HFFc6 (cell line): ENCODE measurements around the gene SORD. TPM values are rescaled to one million over a fixed set of nuclear protein-coding genes. Genes with fewer than 3 reads are reported as not detected.
A peak's percentile ranks its signal among the peaks of the same experiment; 100 is the strongest.
"Not testable (repeated sequence)": the region's sequence is repeated elsewhere in the genome, so short reads cannot be mapped to it uniquely, and the experiment has no call there.

Experiments used
- DNase-seq: peaks from one replicate; pipeline ENCODE4 v3.0.0-alpha.2; 2018
- H3K27ac Mint-ChIP-seq: 2 replicates; pipeline ENCODE4 v1.8.0; 2020; ENCODE audit warnings: mild to moderate bottlenecking, mixed read lengths
- H3K27me3 Mint-ChIP-seq: 2 replicates; pipeline ENCODE4 v1.8.0; 2021; ENCODE audit warnings: mild to moderate bottlenecking, moderate library complexity, mixed read lengths; ENCODE audit not compliant: insufficient read depth
- H3K36me3 Mint-ChIP-seq: 2 replicates; pipeline ENCODE4 v1.8.0; 2021; ENCODE audit warnings: low read depth, mixed read lengths
- H3K4me1 Mint-ChIP-seq: 2 replicates; pipeline ENCODE4 v1.8.0; 2020; ENCODE audit warnings: low read depth, mixed read lengths
- H3K4me3 Mint-ChIP-seq: 2 replicates; pipeline ENCODE4 v1.8.0; 2020; ENCODE audit warnings: mild to moderate bottlenecking, moderate library complexity, mixed read lengths
- H3K9me3 Mint-ChIP-seq: 2 replicates; pipeline ENCODE4 v1.8.0; 2020; ENCODE audit warnings: mild to moderate bottlenecking, mixed read lengths
- long read RNA-seq: library from polyadenylated mRNA; unstranded; transcript quantifications from one replicate; pipeline ENCODE4 v2.0.0, GENCODE V29; 2019
- total RNA-seq, 6 experiments: library from RNA; stranded (reverse); fragmentation: NEBNext Ultra II Directional; extraction: Animal tissue kit (Norgen Biotek cat#: 25700); gene quantifications; 2 replicates in 1 of 6; 3 replicates in 5 of 6; pipeline ENCODE4 v1.2.3, GENCODE V29; 2021
- TF ChIP-seq, protein P1 (sequence below): fragments of 200-600 bp; sonication (generic); IDR thresholded peaks from 2 replicates; pipeline ENCODE4 v1.5.0; 2021; ENCODE audit warnings: antibody characterized with exemption, mild to moderate bottlenecking

Gene SORD
- 10 to 100 TPM; 13.7 to 19.0 (median 16.7) TPM for total RNA-seq
- long read RNA-seq, full-length matches to known transcripts: 20 of 22 reads
- long read RNA-seq, partial matches to known transcripts: 0 of 22 reads
- long read RNA-seq, other reads (novel, unspliced or antisense): 2 of 22 reads

- TF ChIP-seq, protein P1, sequence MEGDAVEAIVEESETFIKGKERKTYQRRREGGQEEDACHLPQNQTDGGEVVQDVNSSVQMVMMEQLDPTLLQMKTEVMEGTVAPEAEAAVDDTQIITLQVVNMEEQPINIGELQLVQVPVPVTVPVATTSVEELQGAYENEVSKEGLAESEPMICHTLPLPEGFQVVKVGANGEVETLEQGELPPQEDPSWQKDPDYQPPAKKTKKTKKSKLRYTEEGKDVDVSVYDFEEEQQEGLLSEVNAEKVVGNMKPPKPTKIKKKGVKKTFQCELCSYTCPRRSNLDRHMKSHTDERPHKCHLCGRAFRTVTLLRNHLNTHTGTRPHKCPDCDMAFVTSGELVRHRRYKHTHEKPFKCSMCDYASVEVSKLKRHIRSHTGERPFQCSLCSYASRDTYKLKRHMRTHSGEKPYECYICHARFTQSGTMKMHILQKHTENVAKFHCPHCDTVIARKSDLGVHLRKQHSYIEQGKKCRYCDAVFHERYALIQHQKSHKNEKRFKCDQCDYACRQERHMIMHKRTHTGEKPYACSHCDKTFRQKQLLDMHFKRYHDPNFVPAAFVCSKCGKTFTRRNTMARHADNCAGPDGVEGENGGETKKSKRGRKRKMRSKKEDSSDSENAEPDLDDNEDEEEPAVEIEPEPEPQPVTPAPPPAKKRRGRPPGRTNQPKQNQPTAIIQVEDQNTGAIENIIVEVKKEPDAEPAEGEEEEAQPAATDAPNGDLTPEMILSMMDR: no peak
- Mint-ChIP-seq H3K27me3 (peaks cover 21% of the 10 kb centered on the region), H3K9me3 (no peaks in the 10 kb centered on the region), H3K36me3 (no peaks in the 10 kb centered on the region), H3K4me3 (peak within 1 kb of the TSS; percentile 86), H3K4me1 (peaks cover 18% of the 10 kb centered on the region), H3K27ac (peak within 1 kb of the TSS; percentile 84)
- DNase-seq: peak; percentile 69
Measured at GRCh38 chr15:45022871-45023658, at the start of gene SORD. Gene SORD, plus strand, starts transcription at chr15:45023195. Its CDS starts 89 bp downstream, at chr15:45023284.

DNA sequence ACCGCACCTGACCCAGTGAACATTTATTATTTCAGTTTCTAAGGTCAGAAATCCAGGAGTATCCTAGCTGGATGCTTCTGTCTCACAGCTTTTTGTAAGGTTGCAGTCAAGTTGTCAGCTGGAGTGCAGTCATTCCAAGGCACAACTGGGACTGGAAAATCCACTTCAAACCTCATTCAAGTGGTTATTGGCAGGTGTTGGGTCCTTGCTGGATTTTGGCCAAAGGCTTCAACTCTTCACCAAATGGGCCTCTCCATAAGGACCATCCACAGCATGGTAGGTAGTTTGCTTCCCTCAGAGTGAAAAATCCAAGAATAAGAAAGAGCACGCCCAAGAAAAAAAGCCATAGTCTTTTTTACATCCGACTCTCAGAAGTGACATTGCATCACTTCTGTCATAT lies 46.8 kb upstream of the SORD start:
- H3K27me3 Mint-ChIP-seq, H3K4me1 Mint-ChIP-seq, H3K4me3 Mint-ChIP-seq, H3K9me3 Mint-ChIP-seq, DNase-seq, H3K36me3 Mint-ChIP-seq, H3K27ac Mint-ChIP-seq: not testable (repeated sequence)

GRCh38 chr15:44977781-44978180 lies 45.2 kb upstream of the SORD start:
- H3K4me1 Mint-ChIP-seq, H3K4me3 Mint-ChIP-seq, H3K36me3 Mint-ChIP-seq, H3K9me3 Mint-ChIP-seq, H3K27ac Mint-ChIP-seq, DNase-seq: not testable (repeated sequence)
- H3K27me3 Mint-ChIP-seq: peaks cover 14% of the 10 kb centered on the region

- H3K27me3 Mint-ChIP-seq: peaks cover 15% of the 10 kb centered on the region
- DNase-seq, H3K9me3 Mint-ChIP-seq, H3K36me3 Mint-ChIP-seq, H3K27ac Mint-ChIP-seq, H3K4me3 Mint-ChIP-seq, H3K4me1 Mint-ChIP-seq: not testable (repeated sequence)
Measured at GRCh38 chr15:44979617-44980339, 43.2 kb upstream of the SORD start.

GRCh38 chr15:44984144-44984543 lies 38.9 kb upstream of the SORD start:
- H3K4me1 Mint-ChIP-seq, H3K36me3 Mint-ChIP-seq, H3K9me3 Mint-ChIP-seq, H3K4me3 Mint-ChIP-seq, DNase-seq, H3K27ac Mint-ChIP-seq: not testable (repeated sequence)
- H3K27me3 Mint-ChIP-seq: peaks cover 15% of the 10 kb centered on the region

DNA sequence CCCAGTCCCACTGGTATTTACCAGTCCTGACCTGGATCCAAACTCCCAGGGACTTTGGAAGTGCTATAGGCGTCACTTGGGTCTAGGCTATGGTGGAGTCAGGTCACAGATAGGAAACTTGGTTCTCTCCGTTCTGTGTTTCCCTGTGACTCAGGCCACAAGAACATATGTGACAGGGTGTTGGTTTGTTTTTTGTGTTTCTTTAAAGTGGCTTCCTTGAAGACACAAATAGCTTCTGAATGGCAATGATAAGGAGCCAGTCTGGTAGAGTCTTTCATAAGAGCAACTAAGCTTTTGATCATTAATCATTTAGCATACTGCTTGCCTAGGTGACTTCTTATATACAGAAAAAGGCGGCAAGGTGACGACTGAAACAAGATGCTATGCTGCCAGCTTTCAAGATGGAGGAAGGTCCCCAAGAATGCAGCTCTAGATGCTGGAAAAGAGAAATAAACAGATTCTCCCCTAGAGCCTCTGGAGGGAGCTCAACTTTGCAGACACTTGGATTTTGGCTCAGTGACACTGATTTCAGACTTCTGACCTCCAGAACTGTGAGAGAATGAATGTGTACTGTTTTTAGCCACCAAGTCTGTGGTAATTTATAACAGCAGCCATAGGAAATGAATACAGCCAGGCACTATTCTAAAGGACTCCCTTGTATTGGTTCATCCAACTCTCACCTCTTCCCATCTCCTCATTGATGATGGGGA lies 36.5 kb upstream of the SORD start:
- not testable (repeated sequence) for H3K4me1 Mint-ChIP-seq, H3K36me3 Mint-ChIP-seq, H3K27me3 Mint-ChIP-seq, H3K4me3 Mint-ChIP-seq, H3K27ac Mint-ChIP-seq, DNase-seq, H3K9me3 Mint-ChIP-seq

DNA sequence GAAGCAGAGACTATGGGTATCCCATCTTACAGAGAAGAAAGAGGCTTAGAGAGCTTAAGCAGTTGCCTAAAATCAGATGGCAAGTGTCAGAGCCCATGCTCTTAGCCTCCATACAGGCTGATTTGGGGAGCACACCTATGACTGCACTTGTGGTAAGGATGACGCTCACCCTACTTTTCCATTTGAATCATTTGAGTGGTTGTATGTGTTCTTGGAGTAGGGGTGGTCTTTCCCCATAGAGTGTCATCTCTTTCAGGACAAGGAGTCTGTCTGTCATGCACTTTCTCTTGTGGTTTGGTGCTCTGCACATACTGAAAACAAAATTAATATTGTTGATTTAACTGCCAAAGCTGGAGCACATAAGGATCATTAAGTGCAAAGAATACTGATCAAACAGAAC lies 35.3 kb upstream of the SORD start:
- not testable (repeated sequence) for H3K9me3 Mint-ChIP-seq, H3K4me3 Mint-ChIP-seq, H3K4me1 Mint-ChIP-seq, H3K27ac Mint-ChIP-seq, H3K27me3 Mint-ChIP-seq, H3K36me3 Mint-ChIP-seq, DNase-seq

DNA sequence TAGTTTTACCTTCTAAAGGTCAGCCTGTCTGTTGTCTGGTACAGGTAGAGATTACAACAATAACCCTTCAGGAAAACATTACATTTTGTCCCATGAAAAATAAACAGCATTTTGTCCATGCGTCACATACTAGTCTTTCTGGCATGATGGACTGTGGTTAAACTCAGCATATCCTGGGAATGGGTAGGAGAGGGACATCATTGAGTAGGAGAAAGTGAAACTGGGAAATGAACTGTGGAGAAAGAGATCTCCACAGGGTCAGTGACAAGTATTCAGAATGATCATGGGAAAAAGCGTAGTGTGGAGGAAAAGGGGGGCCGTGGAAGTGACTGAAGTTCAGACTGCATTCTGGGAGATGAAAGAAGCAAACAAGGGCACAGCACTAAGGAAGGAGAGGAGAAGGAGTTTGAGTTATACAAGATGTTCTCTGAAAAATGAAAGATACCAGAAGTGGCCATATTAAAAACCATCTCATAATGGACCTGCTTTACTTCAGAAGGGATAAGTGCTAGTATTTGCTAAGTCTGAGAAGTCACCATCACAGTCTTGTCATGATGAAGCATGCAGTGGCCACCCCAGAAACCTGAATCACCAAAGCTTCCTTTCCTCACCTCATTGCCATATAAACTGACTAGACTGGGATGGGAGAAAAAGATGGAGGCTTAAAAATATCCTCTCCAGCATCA lies 34.7 kb upstream of the SORD start:
- not testable (repeated sequence) for H3K4me3 Mint-ChIP-seq, DNase-seq, H3K27me3 Mint-ChIP-seq, H3K9me3 Mint-ChIP-seq, H3K36me3 Mint-ChIP-seq, H3K27ac Mint-ChIP-seq, H3K4me1 Mint-ChIP-seq

DNA sequence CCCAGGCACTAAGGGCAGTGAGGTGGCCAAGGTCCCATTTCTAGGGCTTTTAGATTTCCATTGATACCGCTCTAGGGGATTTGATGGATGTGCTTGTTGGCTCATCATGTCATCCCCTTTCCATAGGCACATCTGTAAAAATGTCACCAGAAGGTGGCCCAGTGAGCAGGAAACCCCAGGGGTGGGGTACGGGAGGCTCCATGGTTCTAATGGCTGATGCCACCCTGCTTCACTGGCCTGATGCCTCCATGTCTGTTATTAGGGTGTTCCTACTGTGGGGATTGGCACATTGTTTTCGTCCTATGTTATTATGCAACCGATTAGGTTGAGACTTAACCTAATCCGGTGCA lies 34.1 kb upstream of the SORD start:
- not testable (repeated sequence) for H3K9me3 Mint-ChIP-seq, H3K36me3 Mint-ChIP-seq, H3K27ac Mint-ChIP-seq, H3K4me3 Mint-ChIP-seq, H3K27me3 Mint-ChIP-seq, DNase-seq, H3K4me1 Mint-ChIP-seq

GRCh38 chr15:44997632-44998031 lies 25.4 kb upstream of the SORD start:
- DNase-seq, H3K4me1 Mint-ChIP-seq, H3K36me3 Mint-ChIP-seq, H3K4me3 Mint-ChIP-seq, H3K27ac Mint-ChIP-seq, H3K9me3 Mint-ChIP-seq, H3K27me3 Mint-ChIP-seq: not testable (repeated sequence)
